Measurements from ENCODE around the gene PAPPA.

The PAPPA gene

DNA sequence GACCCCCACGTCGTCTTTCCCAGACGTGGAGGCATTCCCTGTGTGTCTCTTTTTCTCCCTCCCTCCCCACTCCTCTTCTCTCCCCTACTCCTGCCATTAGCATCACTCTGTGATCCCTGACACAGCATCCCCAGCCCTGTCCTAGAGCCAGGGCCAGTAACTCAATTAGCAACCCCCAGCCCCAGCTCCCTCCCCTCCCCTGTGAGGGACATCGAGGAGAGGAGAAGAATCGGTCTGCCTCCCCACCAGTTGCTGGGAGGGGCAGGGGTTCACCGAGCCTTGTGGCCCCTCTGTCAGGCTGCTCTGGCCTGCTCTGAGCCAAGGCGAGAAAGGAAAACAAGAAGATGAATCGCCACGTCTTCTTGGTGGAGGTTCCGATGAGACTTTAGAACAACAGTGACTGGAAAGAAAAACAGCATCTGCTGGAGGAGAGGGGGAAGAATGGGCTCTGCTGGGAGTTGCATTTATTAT is 123.1 kb downstream of the PAPPA start:
- DNase-seq (ENCODE audit: low spot score) = no peak

DNA sequence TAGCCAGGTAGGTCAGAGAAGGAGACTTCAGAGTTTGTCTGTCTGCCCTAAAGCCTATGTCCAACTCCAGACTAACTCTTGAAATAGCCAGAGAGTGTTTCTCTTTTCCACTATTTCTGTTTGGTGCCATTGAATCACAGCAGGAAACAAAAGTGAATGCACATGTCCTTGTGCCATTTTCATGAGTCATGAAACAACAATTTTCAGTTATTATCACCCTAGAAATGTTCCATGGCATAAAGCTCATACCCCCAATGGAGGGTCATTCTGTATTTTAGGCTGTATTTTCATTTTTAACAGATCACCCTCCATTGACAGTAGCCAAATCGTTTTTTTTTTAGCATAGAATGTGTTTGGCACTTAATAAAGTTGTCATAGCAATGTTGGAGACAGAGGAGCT is 124.7 kb downstream of the PAPPA start:
- no peak for DNase-seq (ENCODE audit: low spot score)

DNA sequence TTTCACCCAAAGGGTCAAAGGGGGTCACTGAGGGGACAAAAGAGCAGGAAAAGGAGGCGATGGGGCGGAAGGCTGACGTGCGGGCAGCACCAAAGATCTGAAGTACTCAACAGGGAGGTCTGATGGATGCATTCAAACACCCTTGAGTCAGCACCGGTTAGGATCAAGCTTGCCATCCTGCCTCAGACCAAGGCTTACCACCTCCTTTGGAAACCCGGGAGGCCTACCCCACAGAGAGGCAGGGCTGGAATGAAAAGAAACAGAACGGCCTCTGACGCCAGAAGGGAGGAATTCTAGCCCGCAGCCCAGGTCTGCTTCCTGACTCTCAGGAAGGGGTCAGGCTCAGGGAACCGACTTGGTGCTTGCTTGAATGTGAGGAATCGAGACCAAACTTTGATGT is 125.6 kb downstream of the PAPPA start:
- no peak for DNase-seq (ENCODE audit: low spot score)

DNA sequence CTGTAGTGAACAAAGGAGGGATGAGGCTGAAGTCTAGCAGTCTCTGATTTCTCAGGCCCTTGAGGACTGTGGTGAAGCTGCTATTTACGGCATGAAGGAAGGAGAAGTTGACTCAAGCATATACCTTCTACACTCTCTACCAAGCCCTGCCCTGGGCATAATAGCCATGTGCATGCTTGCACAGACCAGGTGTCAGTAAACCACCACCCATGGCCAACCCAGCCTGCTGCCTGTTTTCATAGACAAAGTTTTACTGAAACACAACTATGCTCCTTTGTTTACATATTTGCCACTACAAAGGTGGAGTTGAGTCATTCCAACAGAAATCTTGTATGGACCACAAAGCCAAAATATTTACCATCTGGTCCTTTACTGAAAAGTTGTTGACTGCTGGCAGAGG is 126.9 kb downstream of the PAPPA start:
- no peak for DNase-seq (ENCODE audit: low spot score)

DNA sequence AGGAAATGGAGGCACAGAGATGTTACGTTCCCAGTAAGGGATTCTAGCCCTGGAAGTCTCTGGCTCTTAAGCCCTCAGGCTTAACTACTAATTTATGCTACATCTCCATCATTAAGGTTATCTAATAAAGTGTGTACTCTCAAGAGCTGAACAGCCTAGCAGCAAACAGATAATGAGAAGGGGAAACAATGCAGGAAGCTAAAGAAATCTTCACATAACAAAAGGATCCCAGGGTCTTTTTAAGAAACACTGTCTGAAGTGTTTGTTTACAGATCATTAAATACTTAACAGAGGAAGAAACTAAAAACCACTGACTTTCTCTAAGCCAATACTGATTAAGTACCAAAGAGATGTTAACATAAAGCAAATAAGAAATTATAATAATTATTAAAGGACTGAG is 129.0 kb downstream of the PAPPA start:
- no peak for DNase-seq (ENCODE audit: low spot score)

DNA sequence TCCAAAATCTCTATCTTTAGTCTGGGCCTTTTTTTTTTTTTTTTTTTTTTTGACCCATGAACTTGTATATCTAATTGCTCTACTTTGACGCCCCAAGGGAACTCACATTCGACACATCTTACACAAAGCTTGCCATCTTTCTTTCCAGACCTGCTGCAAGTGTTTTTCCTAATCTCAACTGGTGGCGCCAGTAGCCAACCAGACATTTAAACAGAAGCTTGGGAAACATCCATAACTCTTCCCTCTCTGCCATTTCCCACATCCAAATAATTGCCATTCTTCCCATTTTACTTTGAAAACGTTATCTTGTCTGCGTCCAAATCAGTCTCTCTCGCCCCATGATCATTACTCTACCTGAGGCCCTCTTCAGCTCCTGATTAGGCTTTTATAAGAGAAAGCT is 130.9 kb downstream of the PAPPA start:
- no peak for DNase-seq (ENCODE audit: low spot score)

DNA sequence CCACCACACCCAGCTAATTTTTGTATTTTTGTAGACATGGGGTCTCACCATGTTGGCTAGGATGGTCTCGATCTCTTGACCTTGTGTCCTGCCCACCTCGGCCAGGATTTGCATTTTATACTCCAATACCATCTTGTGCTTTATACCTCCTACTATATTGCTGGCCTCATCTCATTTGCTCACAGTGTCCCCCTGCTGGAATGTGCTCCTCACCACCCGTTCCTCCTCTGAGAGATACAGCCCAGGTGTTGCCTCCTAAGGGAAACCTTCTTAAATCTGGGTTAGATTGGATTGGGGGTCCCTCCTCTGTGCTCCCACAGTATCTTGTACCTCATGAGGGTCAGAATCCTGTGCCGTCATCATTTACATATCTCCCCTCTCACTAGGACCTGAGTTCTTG is 131.7 kb downstream of the PAPPA start:
- DNase-seq (ENCODE audit: low spot score) = peak; percentile 22

DNA sequence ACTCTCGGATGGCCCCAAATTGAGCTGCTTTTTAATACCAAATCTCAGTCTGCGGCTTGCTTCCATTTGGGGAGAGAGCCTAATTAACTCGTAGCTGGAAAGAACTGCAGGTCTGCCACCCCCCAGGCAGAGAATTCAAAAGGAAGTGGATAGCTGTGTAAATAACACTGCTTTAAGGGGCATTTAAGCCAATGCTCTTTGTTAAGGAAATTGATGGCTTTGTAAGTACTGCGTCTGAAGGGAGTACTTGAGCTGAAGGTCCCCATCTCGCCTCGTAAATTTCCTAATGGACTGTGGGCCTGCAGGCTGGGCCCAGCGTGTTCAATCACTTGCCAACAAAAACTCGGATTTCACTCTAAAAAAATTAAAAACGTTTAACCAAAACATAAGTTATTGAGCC is 132.7 kb downstream of the PAPPA start:
- DNase-seq (ENCODE audit: low spot score) = no peak

DNA sequence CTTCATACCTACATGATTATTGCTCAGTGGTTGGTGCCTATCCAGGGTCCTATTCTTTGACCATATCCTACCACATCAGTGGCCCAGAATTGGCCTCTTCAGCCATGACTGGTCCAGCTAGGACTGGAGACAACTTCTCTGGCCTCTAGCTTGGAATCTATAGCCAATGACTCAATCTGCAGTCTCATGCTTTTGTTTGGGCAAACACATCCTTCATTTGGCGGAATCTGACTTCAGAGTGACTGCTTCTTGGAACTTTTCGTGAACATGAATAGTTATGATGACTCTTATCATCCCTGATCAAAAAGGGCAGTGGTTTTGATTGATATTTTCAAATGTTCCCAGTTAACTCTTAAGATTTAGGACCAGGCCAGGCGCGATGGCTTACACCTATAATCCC is 134.1 kb downstream of the PAPPA start:
- DNase-seq (ENCODE audit: low spot score) = no peak

DNA sequence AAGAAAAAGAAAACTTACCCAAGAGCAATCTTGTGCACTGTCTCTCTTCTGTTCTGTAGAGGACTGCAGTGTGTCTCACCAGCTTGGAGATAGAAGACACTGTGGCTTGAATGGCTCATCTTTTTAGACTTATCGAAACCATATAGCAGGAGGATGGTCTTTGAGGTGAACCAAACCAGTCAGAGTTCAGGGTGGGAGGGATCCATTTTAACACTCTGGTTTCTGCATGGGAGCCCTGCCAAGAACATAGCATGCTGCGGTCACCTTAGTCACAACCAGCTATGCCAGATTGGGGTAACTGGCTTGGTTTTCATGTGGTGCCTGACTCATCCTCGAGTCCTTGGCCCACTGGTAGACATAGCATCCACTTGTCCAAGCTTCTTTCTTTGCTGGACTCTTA is 135.1 kb downstream of the PAPPA start:
- no peak for DNase-seq (ENCODE audit: low spot score)

DNA sequence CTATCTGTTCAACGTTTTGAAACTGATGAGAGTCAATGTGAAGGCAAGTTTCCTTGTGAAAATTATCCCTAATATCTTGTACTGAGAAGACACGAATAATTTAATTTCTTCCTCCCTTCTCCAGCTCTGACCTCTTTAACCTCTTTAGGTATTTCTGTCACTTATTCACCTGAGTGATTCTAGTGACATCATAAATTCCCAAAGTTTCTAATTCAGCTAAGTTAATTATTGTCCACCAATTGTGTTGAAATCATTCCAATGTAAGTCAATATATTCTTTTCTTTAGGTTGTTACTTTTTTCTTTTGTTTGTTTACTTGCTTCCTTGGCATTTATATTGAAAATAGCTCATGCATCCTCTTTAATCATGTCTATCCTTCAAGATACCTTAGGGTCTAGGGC is 143.8 kb downstream of the PAPPA start:
- no peak for DNase-seq (ENCODE audit: low spot score)

DNA sequence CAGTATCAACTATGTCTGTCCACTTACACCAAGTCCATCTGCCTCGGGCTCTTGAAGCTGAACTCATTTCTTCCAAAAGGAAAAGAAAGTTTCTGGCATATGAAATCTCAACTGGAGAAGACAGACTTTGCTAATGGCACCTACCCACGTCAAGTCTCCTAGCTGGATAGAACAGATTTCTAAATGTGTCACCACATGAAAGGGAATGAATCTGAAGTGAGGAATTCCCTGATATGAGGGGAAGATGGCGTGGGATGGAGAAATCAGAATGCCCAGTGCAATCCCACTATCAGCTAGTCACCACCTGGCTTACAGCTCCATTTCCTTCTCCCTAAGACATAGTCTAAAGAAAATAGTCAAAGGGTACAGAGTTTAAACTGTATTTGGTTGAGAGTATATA is 144.7 kb downstream of the PAPPA start:
- DNase-seq (ENCODE audit: low spot score) = no peak

DNA sequence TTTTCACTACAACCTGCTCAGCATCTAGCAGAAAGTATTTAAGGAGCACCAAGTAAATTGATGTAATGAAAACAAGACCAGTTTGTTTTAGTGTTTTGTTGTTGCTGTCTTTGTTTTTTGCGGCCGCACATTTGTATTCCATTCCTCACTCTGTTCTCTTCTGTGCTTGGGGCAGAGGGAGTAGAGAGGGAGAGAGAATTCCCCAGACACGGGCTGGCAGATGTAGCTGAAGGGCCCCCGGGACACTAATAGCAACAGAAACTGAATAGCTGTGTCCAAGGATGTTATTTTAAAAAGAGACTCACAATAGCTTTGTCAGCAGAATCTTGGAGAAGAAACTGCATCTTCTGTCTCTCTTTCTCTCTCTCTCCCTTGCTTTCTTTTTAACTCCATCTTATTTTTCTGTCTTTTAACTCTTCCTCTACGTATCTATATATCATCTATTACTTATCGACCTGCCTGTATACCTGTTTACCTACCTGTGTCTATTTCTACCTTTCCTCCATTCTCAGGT is 145.3 kb downstream of the PAPPA start:
- DNase-seq (ENCODE audit: low spot score) = no peak

DNA sequence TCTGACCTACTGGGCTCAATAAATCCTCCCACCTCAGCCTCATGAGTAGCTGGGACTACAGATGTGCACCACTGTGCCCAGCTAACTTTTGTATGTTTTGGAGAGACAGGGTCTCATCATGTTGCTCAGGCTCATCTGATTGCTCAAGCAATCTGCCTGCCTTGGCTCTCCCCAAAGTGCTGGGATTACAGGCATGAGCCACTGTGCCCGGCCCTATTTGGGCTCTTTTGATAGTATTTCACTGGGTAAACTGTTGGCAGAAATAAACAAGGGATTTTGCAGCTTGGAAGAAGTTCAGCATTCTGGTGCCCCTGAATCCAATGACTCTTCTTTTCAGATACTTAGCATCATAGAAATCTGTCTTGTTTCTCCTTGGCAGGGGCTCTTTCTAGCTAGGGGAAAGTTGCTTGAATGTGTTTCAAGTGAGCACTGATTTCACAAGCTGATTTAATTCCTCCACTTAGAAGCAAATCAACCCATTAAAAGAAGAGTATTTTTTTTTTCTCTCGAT is 146.8 kb downstream of the PAPPA start:
- DNase-seq (ENCODE audit: low spot score) = no peak

DNA sequence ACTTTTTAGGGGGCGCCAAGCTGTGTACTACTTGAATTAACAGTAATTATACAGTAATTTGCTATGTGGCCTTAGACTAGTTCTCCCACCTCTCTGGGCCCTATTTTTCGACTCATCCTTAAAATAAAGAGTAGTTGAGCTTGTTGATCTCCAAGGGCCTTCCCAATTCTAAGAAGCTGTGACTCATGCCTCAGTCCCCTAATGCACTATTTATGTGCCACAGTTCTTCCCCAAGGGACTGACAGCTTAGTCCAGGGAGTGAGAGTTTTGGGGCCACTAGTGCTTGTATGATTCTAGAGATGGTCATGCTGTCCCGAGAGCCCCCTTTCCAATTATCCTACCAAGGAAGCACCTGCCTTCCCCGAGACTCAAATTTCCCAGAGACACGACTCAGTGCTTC is 149.7 kb downstream of the PAPPA start:
- no peak for DNase-seq (ENCODE audit: low spot score)

DNA sequence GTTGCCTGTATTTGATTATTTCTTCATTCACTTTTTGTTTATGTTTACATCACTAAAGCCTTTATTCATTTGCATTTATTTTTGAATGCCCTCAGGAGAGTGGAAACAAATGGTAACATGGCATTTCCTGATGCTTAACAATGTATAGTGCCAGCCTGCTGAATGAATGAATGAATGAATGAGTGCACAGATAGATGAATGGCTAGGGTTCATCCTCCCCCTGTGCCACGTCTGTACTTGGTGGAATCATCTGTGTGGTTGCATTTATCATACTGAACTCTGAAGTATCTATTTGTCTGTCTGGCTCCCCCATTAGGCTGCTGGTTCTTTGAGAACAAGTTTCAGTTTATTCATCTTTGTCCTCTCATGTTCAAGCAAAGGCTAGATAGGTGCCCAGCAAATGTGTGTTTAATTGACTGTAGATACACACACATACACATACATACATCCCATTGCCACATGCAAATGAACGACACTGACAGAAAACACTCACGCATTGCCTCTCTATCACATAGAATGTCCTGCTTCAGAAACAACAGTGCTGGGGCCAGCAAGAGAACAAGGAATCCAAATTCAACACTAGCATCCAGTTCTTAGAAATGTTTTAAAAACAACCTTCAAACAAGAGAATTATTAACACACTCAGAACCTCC is 150.4 kb downstream of the PAPPA start:
- DNase-seq (ENCODE audit: low spot score) = no peak

DNA sequence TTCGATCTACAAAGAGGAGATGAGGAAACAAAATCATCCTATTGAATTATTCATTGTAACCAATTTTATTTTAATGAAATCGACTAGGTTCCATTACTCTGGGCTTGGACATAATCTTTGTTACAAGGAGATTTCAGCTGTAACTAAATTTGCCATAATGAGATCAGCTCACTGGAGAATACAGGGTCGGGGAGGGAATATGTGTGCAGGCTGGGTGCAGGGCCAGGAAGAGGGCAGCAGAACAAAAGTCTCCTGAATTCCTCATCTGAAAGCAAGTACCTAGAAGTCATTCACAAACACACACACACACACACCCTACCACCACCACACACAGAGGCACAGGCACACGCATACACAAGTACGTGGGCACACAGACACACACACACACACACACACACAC is 151.2 kb downstream of the PAPPA start:
- no peak for DNase-seq (ENCODE audit: low spot score)

DNA sequence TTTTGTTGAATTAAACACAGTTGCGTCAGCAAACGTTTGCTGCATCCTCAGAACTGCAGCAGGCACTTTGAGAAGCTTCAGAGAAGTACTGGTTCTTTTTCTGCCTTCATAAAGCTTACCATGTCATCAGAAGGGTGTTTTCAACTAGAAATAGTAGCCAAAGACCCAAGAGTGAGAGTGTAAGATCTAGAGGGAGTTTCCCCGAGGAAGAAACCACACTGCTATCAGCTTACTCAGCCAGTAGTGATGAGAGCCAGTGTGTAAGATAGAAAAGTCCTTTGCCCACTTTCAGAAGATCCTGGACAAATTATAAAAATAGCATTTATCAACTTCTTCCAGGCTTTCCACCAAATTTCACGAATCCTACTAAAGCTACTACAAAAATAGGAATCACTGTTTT is 154.5 kb downstream of the PAPPA start:
- no peak for DNase-seq (ENCODE audit: low spot score)

DNA sequence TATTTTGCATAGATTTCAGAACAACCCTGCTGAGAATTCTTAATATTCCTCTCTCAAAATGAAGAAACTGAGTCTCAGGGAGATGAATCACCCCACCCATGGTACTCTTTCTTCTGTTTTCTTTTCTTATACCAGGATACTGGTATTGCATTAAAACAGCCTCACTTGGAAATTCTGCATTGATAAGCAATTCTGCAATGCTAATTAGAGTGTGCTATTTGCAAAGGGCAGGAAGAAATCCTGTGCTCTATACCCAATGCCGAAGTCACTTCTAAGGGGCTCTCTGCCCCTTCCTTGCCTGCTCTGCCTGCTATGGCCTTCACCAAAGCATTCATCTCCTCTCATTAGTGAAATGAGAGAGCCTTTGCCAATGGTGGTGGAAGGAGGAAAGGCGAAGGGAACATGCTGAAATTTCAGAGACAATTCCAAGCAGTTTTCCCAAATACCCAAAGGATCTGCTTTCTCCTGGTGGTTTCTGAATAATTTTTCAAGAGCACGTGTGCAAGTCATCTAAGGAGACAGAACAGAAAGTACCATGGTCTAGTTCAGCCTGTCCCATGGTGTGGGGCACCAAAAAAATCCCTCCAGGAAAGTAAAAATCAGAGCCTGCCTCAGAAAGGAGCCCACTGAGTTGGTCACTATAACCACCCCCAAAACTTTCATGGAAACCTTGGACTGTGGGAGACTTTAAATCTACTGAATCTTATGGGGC is 156.5 kb downstream of the PAPPA start:
- no peak for DNase-seq (ENCODE audit: low spot score)

DNA sequence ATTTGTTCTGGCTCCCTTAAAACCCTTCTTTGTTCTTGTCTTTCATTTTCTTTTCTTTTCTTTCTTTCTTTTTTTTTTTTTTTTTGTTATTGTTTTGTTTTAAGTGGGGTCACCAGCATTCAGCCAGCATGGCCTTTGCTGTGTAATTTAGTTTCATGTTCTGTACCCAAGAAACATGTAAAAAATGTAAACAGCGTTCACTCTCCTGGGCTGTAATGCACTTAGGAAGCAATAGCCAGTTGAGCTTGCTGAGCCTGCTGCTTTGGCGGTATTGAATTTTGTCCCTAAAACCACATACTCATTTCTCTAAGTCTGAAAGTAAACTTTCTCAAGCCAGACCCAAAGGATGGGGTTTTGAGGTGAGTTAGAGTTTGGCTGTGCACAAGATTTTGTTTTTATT is 158.6 kb downstream of the PAPPA start:
- DNase-seq (ENCODE audit: low spot score) = no peak

DNA sequence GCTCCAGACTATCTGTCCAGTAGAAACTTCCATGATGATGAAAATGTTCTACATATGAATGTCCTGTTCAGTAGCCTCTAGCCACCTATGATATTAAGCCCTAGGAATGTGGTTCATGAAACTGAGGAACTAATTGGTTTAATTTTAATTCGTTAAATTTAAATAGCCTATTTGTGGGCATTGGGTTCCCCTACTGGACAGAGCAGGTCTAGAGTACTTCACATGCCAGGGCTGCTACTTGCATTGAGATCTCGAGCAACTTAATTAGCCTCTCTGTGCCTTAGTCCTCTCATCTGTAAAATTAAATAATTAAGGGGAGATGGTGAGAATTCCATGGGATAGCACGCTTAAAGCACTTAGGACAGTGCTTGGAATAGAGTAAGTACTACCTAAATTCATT is 160.0 kb downstream of the PAPPA start:
- DNase-seq (ENCODE audit: low spot score) = no peak

DNA sequence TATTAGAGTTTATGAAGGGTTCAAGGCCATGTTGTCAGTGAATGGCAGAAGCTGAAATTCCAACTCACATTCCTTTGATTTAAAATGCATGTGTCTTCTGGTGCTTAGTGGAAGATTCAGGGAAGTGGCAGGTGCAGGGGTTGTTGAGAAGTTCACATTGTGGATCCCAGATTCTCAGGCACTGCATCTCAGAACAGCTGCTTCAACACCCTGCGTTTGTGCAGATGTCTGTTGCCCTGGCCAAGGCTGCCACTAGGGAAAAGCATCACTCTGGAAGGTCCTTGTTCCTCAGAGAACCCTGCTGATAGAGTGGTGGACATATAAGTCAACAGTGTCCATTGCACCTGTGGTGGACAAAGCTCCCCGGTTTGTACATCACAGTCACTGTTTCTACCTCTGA is 162.7 kb downstream of the PAPPA start:
- DNase-seq (ENCODE audit: low spot score) = no peak

DNA sequence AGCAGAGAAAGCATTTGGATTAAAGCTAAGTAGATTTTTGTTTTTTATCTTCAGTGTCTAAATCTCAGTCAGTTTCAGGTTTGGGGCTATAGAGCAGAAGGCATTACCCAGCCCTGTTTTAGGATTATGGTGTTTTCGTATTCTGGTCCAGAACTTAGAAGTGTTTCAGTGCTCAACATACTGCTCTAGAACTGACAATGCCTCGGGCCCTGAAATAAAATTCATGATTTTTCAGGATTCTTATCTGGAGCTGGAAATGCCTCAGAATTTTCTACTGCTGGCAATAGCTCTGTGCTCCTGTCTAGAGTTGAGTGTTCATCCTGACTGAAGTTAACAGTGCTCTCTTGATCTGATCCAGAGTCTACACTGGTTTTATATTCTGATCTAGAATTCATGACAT is 163.9 kb downstream of the PAPPA start:
- no peak for DNase-seq (ENCODE audit: low spot score)
